HEK293 (cell line): ENCODE data around the gene PTPRN2.

ENCODE experiments used
- CTCF ChIA-PET: fragments of 350-600 bp; formaldehyde crosslinking; extraction: SDS; loops from one replicate; lab custom pipeline; 2021; ENCODE audit warnings: antibody characterized with exemption; lab: Yijun Ruan, JAX
- POLR2A ChIA-PET: fragments of 300-600 bp; formaldehyde crosslinking; extraction: SDS; loops from one replicate; lab custom pipeline; 2020; ENCODE audit warnings: antibody characterized with exemption, inconsistent platforms; lab: Yijun Ruan, JAX
- H3K27ac ChIP-seq: fragments of 200-500 bp; sonication (Bioruptor generic); 2 replicates; pipeline ENCODE4 v1.5.1; 2014; ENCODE audit warnings: low read depth, low read length, control low read depth, inconsistent platforms; ENCODE audit errors: extremely low read depth
- H3K36me3 ChIP-seq, 2 experiments: fragments of 200-500 bp in 1 of 2; sonication (Bioruptor generic) in 1 of 2; 1 replicate in 1 of 2; 2 replicates in 1 of 2; pipeline ENCODE4 v1.5.1; 2014 to 2017; ENCODE audit warnings: inconsistent platforms in 2 of 2, low read length in 2 of 2; ENCODE audit not compliant: control insufficient read depth in 2 of 2, insufficient read depth in 1 of 2
- H3K4me1 ChIP-seq: fragments of 200-500 bp; sonication (Bioruptor generic); 2 replicates; pipeline ENCODE4 v1.5.1; 2014; ENCODE audit warnings: mild to moderate bottlenecking, low read length, inconsistent platforms; ENCODE audit not compliant: control insufficient read depth, insufficient read depth
- H3K4me3 ChIP-seq: 2 replicates; pipeline ENCODE4 v1.5.1; 2011; ENCODE audit warnings: low read depth, mild to moderate bottlenecking, control low read depth, low read length, moderate library complexity
- H3K9me3 ChIP-seq: fragments of 200-500 bp; sonication (Bioruptor generic); 2 replicates; pipeline ENCODE4 v1.5.1; 2014; ENCODE audit warnings: low read depth, low read length, inconsistent platforms; ENCODE audit not compliant: control insufficient read depth, insufficient read depth
- EGR2 ChIP-seq: fragments of 450-650 bp; formaldehyde crosslinking; IDR thresholded peaks from 2 replicates; pipeline ENCODE4 v1.5.1; 2016; ENCODE audit warnings: low read depth, missing biosample characterization, missing genetic modification characterization
- GFI1B ChIP-seq: fragments of 450-650 bp; formaldehyde crosslinking; IDR thresholded peaks from 2 replicates; pipeline ENCODE4 v1.5.1; 2016; ENCODE audit warnings: missing biosample characterization, missing genetic modification characterization
- HOXA7 ChIP-seq: sonication (generic); formaldehyde crosslinking; IDR thresholded peaks from 2 replicates; pipeline ENCODE4 v1.8.1; 2022; ENCODE audit warnings: missing genetic modification reagents, borderline replicate concordance
- KLF1 ChIP-seq: fragments of 450-650 bp; formaldehyde crosslinking; IDR thresholded peaks from 2 replicates; pipeline ENCODE4 v1.5.1; 2016; ENCODE audit warnings: missing biosample characterization, missing genetic modification characterization
- OVOL3 ChIP-seq: fragments of 450-650 bp; formaldehyde crosslinking; IDR thresholded peaks from 2 replicates; pipeline ENCODE4 v1.5.1; 2016; ENCODE audit warnings: missing biosample characterization, missing genetic modification characterization
- PRDM2 ChIP-seq: fragments of 450-650 bp; formaldehyde crosslinking; IDR thresholded peaks from 2 replicates; pipeline ENCODE4 v1.5.1; 2016; ENCODE audit warnings: missing biosample characterization, missing genetic modification characterization, borderline replicate concordance
- SALL2 ChIP-seq: fragments of 450-650 bp; formaldehyde crosslinking; IDR thresholded peaks from 2 replicates; pipeline ENCODE4 v1.5.0; 2017; ENCODE audit warnings: missing biosample characterization, mild to moderate bottlenecking, missing genetic modification characterization, borderline replicate concordance
- SCRT1 ChIP-seq: fragments of 450-650 bp; formaldehyde crosslinking; IDR thresholded peaks from 2 replicates; pipeline ENCODE4 v1.5.1; 2016; ENCODE audit warnings: missing biosample characterization, missing genetic modification characterization, borderline replicate concordance
- ZBTB1 ChIP-seq: fragments of 450-650 bp; formaldehyde crosslinking; IDR thresholded peaks from 2 replicates; pipeline ENCODE4 v1.5.1; 2016; ENCODE audit warnings: missing biosample characterization, missing genetic modification characterization
- ZEB2 ChIP-seq: fragments of 450-650 bp; formaldehyde crosslinking; IDR thresholded peaks from 2 replicates; pipeline ENCODE4 v1.5.1; 2016; ENCODE audit warnings: missing biosample characterization, missing genetic modification characterization
- ZFHX2 ChIP-seq: fragments of 450-650 bp; formaldehyde crosslinking; conservative IDR thresholded peaks from 2 replicates; pipeline ENCODE4 v1.5.1; 2016; ENCODE audit warnings: missing biosample characterization, missing genetic modification characterization
- ZNF112 ChIP-seq: fragments of 450-650 bp; formaldehyde crosslinking; IDR thresholded peaks from 2 replicates; pipeline ENCODE4 v1.5.0; 2017; ENCODE audit warnings: missing biosample characterization, missing genetic modification characterization
- ZNF114 ChIP-seq: fragments of 450-650 bp; formaldehyde crosslinking; IDR thresholded peaks from 2 replicates; pipeline ENCODE4 v1.5.0; 2017; ENCODE audit warnings: missing biosample characterization, missing genetic modification characterization
- ZNF146 ChIP-seq: fragments of 450-650 bp; formaldehyde crosslinking; IDR thresholded peaks from 2 replicates; pipeline ENCODE4 v1.5.1; 2016; ENCODE audit warnings: missing biosample characterization, missing genetic modification characterization
- ZNF223 ChIP-seq: fragments of 450-650 bp; formaldehyde crosslinking; IDR thresholded peaks from 2 replicates; pipeline ENCODE4 v1.5.1; 2016; ENCODE audit warnings: missing biosample characterization, missing genetic modification characterization
- ZNF248 ChIP-seq: fragments of 450-650 bp; formaldehyde crosslinking; IDR thresholded peaks from 2 replicates; pipeline ENCODE4 v1.5.1; 2017; ENCODE audit warnings: missing biosample characterization, missing genetic modification characterization
- ZNF266 ChIP-seq: fragments of 450-650 bp; formaldehyde crosslinking; IDR thresholded peaks from 2 replicates; pipeline ENCODE4 v1.5.1; 2016; ENCODE audit warnings: missing biosample characterization, missing genetic modification characterization, low read depth
- ZNF324 ChIP-seq: fragments of 450-650 bp; formaldehyde crosslinking; IDR thresholded peaks from 2 replicates; pipeline ENCODE4 v1.5.1; 2016; ENCODE audit warnings: missing biosample characterization, missing genetic modification characterization
- ZNF404 ChIP-seq: fragments of 450-650 bp; formaldehyde crosslinking; IDR thresholded peaks from 2 replicates; pipeline ENCODE4 v1.5.1; 2017; ENCODE audit warnings: missing biosample characterization, missing genetic modification characterization
- ZNF473 ChIP-seq: fragments of 450-650 bp; formaldehyde crosslinking; IDR thresholded peaks from 2 replicates; pipeline ENCODE4 v1.5.1; 2017; ENCODE audit warnings: missing biosample characterization, missing genetic modification characterization
- ZNF514 ChIP-seq: fragments of 450-650 bp; formaldehyde crosslinking; IDR thresholded peaks from 2 replicates; pipeline ENCODE4 v1.5.1; 2016; ENCODE audit warnings: missing biosample characterization, missing genetic modification characterization
- ZNF529 ChIP-seq: fragments of 450-650 bp; formaldehyde crosslinking; IDR thresholded peaks from 2 replicates; pipeline ENCODE4 v1.5.1; 2017; ENCODE audit warnings: missing genetic modification characterization, missing biosample characterization; ENCODE audit not compliant: insufficient replicate concordance
- ZNF560 ChIP-seq: fragments of 450-650 bp; formaldehyde crosslinking; IDR thresholded peaks from 2 replicates; pipeline ENCODE4 v1.5.1; 2017; ENCODE audit warnings: missing biosample characterization, missing genetic modification characterization, borderline replicate concordance
- ZNF600 ChIP-seq: fragments of 450-650 bp; formaldehyde crosslinking; IDR thresholded peaks from 2 replicates; pipeline ENCODE4 v1.5.1; 2016; ENCODE audit warnings: missing biosample characterization, missing genetic modification characterization
- ZNF621 ChIP-seq: fragments of 450-650 bp; formaldehyde crosslinking; IDR thresholded peaks from 2 replicates; pipeline ENCODE4 v1.5.1; 2017; ENCODE audit warnings: missing biosample characterization, missing genetic modification characterization
- ZNF624 ChIP-seq: fragments of 450-650 bp; formaldehyde crosslinking; IDR thresholded peaks from 2 replicates; pipeline ENCODE4 v1.5.1; 2017; ENCODE audit warnings: missing biosample characterization, missing genetic modification characterization
- ZNF747 ChIP-seq: fragments of 450-650 bp; formaldehyde crosslinking; IDR thresholded peaks from 2 replicates; pipeline ENCODE4 v1.5.1; 2016; ENCODE audit warnings: missing biosample characterization, missing genetic modification characterization
- ZNF785 ChIP-seq: fragments of 450-650 bp; formaldehyde crosslinking; IDR thresholded peaks from 2 replicates; pipeline ENCODE4 v1.5.1; 2016; ENCODE audit warnings: missing biosample characterization, missing genetic modification characterization
- ZNF792 ChIP-seq: fragments of 450-650 bp; formaldehyde crosslinking; IDR thresholded peaks from 2 replicates; pipeline ENCODE4 v1.5.1; 2016; ENCODE audit warnings: missing biosample characterization, missing genetic modification characterization
- ZSCAN30 ChIP-seq: fragments of 450-650 bp; IDR thresholded peaks from 2 replicates; pipeline ENCODE4 v1.5.1; 2018; ENCODE audit warnings: missing biosample characterization, mild to moderate bottlenecking, missing genetic modification characterization, moderate library complexity
- ZXDB ChIP-seq: fragments of 450-650 bp; formaldehyde crosslinking; IDR thresholded peaks from 2 replicates; pipeline ENCODE4 v1.5.1; 2016; ENCODE audit warnings: missing biosample characterization, missing genetic modification characterization
- TF ChIP-seq, protein P1 (sequence below): fragments of 450-650 bp; formaldehyde crosslinking; IDR thresholded peaks from 2 replicates; pipeline ENCODE4 v1.5.1; 2017; ENCODE audit warnings: missing biosample characterization, missing genetic modification characterization
- TF ChIP-seq, protein P2 (sequence below): fragments of 450-650 bp; formaldehyde crosslinking; IDR thresholded peaks from 2 replicates; pipeline ENCODE4 v1.5.1; 2016; ENCODE audit warnings: missing biosample characterization, missing genetic modification characterization

Gene PTPRN2

GRCh38 chr7:158001003-158001402, 586.6 kb downstream of the PTPRN2 start:
- Histone ChIP-seq H3K4me1 (no peaks in the 10 kb centered on the region), H3K9me3 (no peaks in the 10 kb centered on the region), H3K36me3 (no peaks in the 10 kb centered on the region), H3K27ac (no peak overlapping the region), H3K4me3 (no peak overlapping the region)
- CTCF ChIA-PET, result no interaction called here
- POLR2A ChIA-PET, result no interaction called here
- TF ChIP-seq ZNF747 (tag by site-specific recombination) (no peak), OVOL3 (tag by site-specific recombination) (no peak), ZNF560 (tag by site-specific recombination) (no peak), ZNF621 (no peak), ZEB2 (tag by site-specific recombination) (no peak), ZNF266 (no peak), ZNF114 (tag by site-specific recombination) (no peak), ZNF529 (tag by site-specific recombination) (no peak), ZNF785 (tag by site-specific recombination) (no peak), ZNF792 (tag by site-specific recombination) (no peak), ZNF324 (tag by site-specific recombination) (no peak), ZNF600 (tag by site-specific recombination) (no peak), ZNF514 (tag by site-specific recombination) (no peak), HOXA7 (no peak), ZNF223 (no peak), PRDM2 (tag by site-specific recombination) (no peak), SCRT1 (no peak), ZXDB (tag by site-specific recombination) (no peak), ZFHX2 (no peak)
- TF ChIP-seq, protein P1, sequence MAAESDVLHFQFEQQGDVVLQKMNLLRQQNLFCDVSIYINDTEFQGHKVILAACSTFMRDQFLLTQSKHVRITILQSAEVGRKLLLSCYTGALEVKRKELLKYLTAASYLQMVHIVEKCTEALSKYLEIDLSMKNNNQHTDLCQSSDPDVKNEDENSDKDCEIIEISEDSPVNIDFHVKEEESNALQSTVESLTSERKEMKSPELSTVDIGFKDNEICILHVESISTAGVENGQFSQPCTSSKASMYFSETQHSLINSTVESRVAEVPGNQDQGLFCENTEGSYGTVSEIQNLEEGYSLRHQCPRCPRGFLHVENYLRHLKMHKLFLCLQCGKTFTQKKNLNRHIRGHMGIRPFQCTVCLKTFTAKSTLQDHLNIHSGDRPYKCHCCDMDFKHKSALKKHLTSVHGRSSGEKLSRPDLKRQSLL (tag by site-specific recombination), result no peak

GRCh38 chr7:158000160-158000559, 587.5 kb downstream of the PTPRN2 start:
- Histone ChIP-seq H3K36me3 (no peaks in the 10 kb centered on the region), H3K4me1 (no peaks in the 10 kb centered on the region), H3K27ac (no peak overlapping the region), H3K4me3 (no peak overlapping the region), H3K9me3 (no peaks in the 10 kb centered on the region)
- POLR2A ChIA-PET, result no interaction called here
- CTCF ChIA-PET, result interaction anchor here (0.6 kb wide), 1 partner anchor 255 kb away, joined by 3 read pairs; no protein-coding TSS in a partner anchor
- TF ChIP-seq ZNF248 (tag by site-specific recombination), result no peak
- no peak for TF ChIP-seq ZNF146
- TF ChIP-seq GFI1B, result no peak
- no peak for TF ChIP-seq ZBTB1 (tag by site-specific recombination)
- no peak for TF ChIP-seq ZNF112 (tag by site-specific recombination)
- TF ChIP-seq EGR2 (tag by site-specific recombination), result no peak
- TF ChIP-seq ZSCAN30 (tag by site-specific recombination), result no peak
- no peak for TF ChIP-seq ZNF624 (tag by site-specific recombination)
- TF ChIP-seq ZNF473 (tag by site-specific recombination), result no peak
- TF ChIP-seq KLF1, result no peak
- TF ChIP-seq ZNF404 (tag by site-specific recombination), result no peak
- no peak for TF ChIP-seq SALL2
- TF ChIP-seq, protein P2, sequence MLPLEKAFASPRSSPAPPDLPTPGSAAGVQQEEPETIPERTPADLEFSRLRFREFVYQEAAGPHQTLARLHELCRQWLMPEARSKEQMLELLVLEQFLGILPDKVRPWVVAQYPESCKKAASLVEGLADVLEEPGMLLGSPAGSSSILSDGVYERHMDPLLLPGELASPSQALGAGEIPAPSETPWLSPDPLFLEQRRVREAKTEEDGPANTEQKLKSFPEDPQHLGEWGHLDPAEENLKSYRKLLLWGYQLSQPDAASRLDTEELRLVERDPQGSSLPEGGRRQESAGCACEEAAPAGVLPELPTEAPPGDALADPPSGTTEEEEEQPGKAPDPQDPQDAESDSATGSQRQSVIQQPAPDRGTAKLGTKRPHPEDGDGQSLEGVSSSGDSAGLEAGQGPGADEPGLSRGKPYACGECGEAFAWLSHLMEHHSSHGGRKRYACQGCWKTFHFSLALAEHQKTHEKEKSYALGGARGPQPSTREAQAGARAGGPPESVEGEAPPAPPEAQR (tag by site-specific recombination), result no peak
